Caki2 (cell line): ENCODE results near the gene GPRC5A. TPM values are rescaled to one million over a fixed set of nuclear protein-coding genes. Genes with fewer than 3 reads are reported as not detected.

Source experiments
- DNase-seq: peaks from one replicate; pipeline ENCODE4 v3.0.0-alpha.2; 2015; ENCODE audit warnings: low read depth
- in situ Hi-C: cut with HindIII; loops from 2 replicates; pipeline ENCODE4 v1.10.0; 2016; ENCODE audit warnings: low sequenced_read_pairs, low pct_unique_long_range_greater_than_20kb, mixed read lengths
- total RNA-seq: library from RNA; depleted of rRNA; stranded (reverse); fragments of >200 nt; shearing (Covaris generic); gene quantifications from 2 replicates; pipeline ENCODE4 v1.2.3, GENCODE V29; 2014; ENCODE audit warnings: low replicate concordance; rRNA removed

GPRC5A gene
- total RNA-seq, 1 experiment from 2014 or later, result 77.9 TPM

GRCh38 chr12:12954878-12955625 is 63.7 kb downstream of the GPRC5A start:
- in situ Hi-C loops, result no loop called here
- DNase-seq, result peak; percentile 43

GRCh38 chr12:12958886-12959285 is 67.5 kb downstream of the GPRC5A start:
- in situ Hi-C loops, result no loop called here
- DNase-seq, result no peak

GRCh38 chr12:12960639-12961209 is 69.4 kb downstream of the GPRC5A start:
- in situ Hi-C loops, result no loop called here
- no peak for DNase-seq

- DNase-seq, result no peak
- in situ Hi-C loops, result no loop called here
Measured at GRCh38 chr12:12964255-12964654, 72.9 kb downstream of the GPRC5A start.

GRCh38 chr12:12965836-12966235 is 74.5 kb downstream of the GPRC5A start:
- in situ Hi-C loops, result no loop called here
- no peak for DNase-seq

Other genes starting within 250 kb of the GPRC5A start
- 4.8 and 6.1 TPM in 2 replicates for gene GPR19, start 195.4 kb upstream of the GPRC5A start, total RNA-seq
- gene CDKN1B, start 174.2 kb upstream of the GPRC5A start, total RNA-seq, result 43.9 and 45.0 TPM in 2 replicates
- gene APOLD1, start 105.9 kb upstream of the GPRC5A start, total RNA-seq, result 5.1 and 8.4 TPM in 2 replicates
- 71.9 and 114 TPM in 2 replicates for gene DDX47, start 78.2 kb upstream of the GPRC5A start, total RNA-seq
- gene GPRC5D, start 60.6 kb downstream of the GPRC5A start, total RNA-seq, result not detected in 2 replicates
- gene HEBP1, start 108.7 kb downstream of the GPRC5A start, total RNA-seq, result 2.1 and 6.4 TPM in 2 replicates
- gene FAM234B, start 152.8 kb downstream of the GPRC5A start, total RNA-seq, result 2.5 and 6.7 TPM in 2 replicates
- gene GSG1, start 212.1 kb downstream of the GPRC5A start, total RNA-seq, result not detected in 2 replicates